ENCODE measurements around the gene BTBD18.

Gene BTBD18

GRCh38 chr11:57764021-57764420, 12.4 kb upstream of the BTBD18 start:
- peak overlapping the region; percentile 92 for H3K4me3 ChIP-seq (ENCODE audit: low read length)
- DNase-seq (ENCODE audit: low read depth), result no peak
- TF ChIP-seq CTCF (conservative IDR thresholded peaks at IDR 0.05; ENCODE audit: low read depth, low read length), result no peak

- TF ChIP-seq CTCF (conservative IDR thresholded peaks at IDR 0.05; ENCODE audit: low read depth, low read length), result peak; percentile 50
- no peak for DNase-seq (ENCODE audit: low read depth)
- peak overlapping the region; percentile 92 for H3K4me3 ChIP-seq (ENCODE audit: low read length)
Observed at GRCh38 chr11:57763568-57763967, 11.9 kb upstream of the BTBD18 start.

- peak overlapping the region; percentile 92 for H3K4me3 ChIP-seq (ENCODE audit: low read length)
- TF ChIP-seq CTCF (conservative IDR thresholded peaks at IDR 0.05; ENCODE audit: low read depth, low read length), result no peak
- DNase-seq (ENCODE audit: low read depth), result no peak
Observed at GRCh38 chr11:57762235-57762861, 10.7 kb upstream of the BTBD18 start.

GRCh38 chr11:57761301-57762234, 9.9 kb upstream of the BTBD18 start, which contains the start of gene CTNND1:
Gene CTNND1 (plus strand): TSS chr11:57761802. CDS start chr11:57791479, 29,677 bp downstream.
- peak; percentile 4 for TF ChIP-seq CTCF (conservative IDR thresholded peaks at IDR 0.05; ENCODE audit: low read depth, low read length)
- peak within 1 kb of the TSS; percentile 92 for H3K4me3 ChIP-seq (ENCODE audit: low read length)
- peak; percentile 91 for DNase-seq (ENCODE audit: low read depth)

- no peak for TF ChIP-seq CTCF (conservative IDR thresholded peaks at IDR 0.05; ENCODE audit: low read depth, low read length)
- DNase-seq (ENCODE audit: low read depth), result no peak
- H3K4me3 ChIP-seq (ENCODE audit: low read length), result no peak overlapping the region
Observed at GRCh38 chr11:57758174-57758573, 6.6 kb upstream of the BTBD18 start.

- no peak overlapping the region for H3K4me3 ChIP-seq (ENCODE audit: low read length)
- no peak for TF ChIP-seq CTCF (conservative IDR thresholded peaks at IDR 0.05; ENCODE audit: low read depth, low read length)
- no peak for DNase-seq (ENCODE audit: low read depth)
Observed at GRCh38 chr11:57752954-57753353, 1.3 kb upstream of the BTBD18 start.

Data from retinal pigment epithelial cell (primary cell).